SIG-M5 (cell line): ENCODE measurements around the gene HNRNPA0.

Experiments used
- DNase-seq: peaks from one replicate; lab custom pipeline; 2025; lab: John Stamatoyannopoulos, UW

Gene HNRNPA0

DNA sequence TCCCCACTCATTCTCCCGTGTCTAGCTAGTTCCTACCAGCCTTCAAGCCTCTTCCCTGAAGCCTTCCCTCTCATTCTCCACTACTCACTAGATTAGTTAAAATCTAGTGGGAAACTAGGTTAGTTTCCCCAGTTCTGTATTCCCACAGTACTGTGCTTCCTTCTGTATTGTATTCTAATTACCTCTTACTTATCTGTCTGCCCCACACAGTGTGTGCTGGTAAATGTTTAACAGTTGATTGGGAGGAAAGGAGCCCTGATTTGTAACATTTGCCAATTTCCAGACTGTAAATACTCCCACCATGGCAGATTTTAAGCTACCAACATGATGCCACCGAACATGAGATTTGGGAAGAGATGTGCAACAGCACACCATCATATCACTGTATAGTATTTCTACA, 26.5 kb downstream of the HNRNPA0 start:
- DNase-seq: no peak

GRCh38 chr5:137724251-137724650, 29.9 kb downstream of the HNRNPA0 start:
- DNase-seq: no peak

DNA sequence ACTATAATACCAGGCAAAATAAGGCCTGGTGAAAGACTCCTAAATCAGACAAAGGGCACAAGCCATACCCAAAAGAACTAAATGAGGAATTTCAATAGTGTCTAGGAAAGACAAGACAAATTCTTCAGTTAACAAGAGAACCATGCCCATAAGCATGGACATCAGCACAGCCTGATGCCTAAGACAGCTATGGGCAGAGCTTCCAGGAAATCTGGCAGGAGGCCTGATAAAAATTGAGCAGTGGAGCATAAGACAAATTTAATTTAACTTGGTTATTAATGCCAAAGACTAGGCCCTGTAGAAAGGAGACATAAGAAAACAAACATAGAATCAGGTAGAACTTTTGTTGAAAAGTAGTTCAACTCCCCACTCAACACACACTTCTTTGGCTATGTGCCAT, 35.6 kb downstream of the HNRNPA0 start:
- no peak for DNase-seq

- DNase-seq: no peak
These were observed 37.8 kb downstream of the HNRNPA0 start for GRCh38 chr5:137716337-137716736.

DNA sequence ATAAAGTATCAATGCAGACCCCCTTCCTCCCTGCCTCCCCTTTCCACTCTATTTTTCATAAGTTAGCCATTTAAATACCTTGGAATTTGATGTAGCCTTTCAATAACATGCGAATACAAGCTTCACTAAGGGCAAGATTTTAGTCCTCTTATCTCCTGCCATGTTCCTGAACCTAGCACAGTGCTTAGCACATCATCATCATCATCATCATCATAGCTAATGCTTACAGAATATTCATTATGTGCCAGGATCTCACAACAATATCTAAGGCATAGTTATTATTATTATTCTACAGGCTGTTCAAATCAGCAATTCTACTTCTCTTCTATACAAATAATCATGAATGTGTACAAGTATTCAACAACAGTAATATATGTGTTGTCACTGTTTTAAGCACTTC, 38.7 kb downstream of the HNRNPA0 start:
- no peak for DNase-seq

GRCh38 chr5:137714946-137715345, 39.2 kb downstream of the HNRNPA0 start:
- no peak for DNase-seq

- no peak for DNase-seq
These were observed 39.7 kb downstream of the HNRNPA0 start for GRCh38 chr5:137714494-137714893.

GRCh38 chr5:137712139-137712667, 42.0 kb downstream of the HNRNPA0 start:
- no peak for DNase-seq

- DNase-seq: no peak
These were observed 44.1 kb downstream of the HNRNPA0 start for GRCh38 chr5:137710086-137710485.

DNA sequence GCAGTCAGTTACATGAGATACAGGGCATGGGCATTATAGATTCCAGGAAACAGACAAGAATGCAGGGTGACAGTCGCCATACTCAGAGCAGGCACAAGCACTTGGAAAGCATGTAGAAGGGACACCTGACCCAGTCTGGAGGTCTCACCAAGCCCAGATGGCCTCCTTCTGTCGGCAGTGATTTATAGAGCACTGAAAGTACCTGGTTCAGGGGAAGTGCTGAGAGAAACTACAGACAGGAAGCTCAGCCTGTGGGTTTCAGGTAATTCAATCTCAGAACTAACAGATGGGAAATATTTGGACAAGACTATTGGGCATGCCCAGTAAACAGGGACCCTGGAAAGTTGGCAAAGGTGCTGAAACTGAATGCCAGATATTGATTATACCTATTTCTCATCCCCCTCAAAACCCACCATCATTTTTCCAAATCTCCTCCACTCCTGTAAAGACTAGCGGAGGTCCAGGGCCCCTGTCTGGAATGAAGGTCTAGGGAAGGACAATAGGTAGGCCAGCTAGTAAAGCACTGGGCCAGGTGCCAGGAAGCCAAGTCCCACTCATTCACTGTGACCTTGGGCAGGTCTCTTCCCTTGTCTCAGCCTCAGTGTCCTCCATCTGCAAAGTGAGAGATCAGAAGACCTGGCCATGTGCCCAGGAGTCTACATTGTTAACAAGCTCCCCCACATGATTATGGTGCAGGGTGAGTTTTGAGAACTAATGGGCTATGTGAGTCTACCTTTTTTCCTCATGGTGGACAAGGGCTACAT, 45.2 kb downstream of the HNRNPA0 start:
- no peak for DNase-seq

DNA sequence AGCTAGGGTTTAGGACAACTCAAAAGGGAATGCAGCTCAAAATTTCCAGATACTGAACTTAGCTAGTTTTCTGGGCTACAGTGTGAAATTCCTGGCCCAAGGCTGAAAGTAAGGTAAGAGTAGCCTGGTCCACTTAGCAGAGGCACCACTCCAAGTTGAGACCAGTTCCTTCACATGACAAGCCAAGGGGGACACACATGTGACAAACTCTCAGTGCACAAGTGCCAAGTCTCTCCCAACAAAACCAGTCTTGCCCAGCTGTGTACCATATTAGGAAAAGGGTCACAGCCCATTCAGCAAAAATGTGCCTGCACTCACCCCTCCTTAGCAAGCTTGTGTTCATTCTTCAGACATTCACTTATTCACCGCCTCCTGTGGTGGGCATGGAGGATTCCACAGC, 46.1 kb downstream of the HNRNPA0 start:
- DNase-seq: no peak

GRCh38 chr5:137706841-137707240, 47.3 kb downstream of the HNRNPA0 start:
- no peak for DNase-seq

DNA sequence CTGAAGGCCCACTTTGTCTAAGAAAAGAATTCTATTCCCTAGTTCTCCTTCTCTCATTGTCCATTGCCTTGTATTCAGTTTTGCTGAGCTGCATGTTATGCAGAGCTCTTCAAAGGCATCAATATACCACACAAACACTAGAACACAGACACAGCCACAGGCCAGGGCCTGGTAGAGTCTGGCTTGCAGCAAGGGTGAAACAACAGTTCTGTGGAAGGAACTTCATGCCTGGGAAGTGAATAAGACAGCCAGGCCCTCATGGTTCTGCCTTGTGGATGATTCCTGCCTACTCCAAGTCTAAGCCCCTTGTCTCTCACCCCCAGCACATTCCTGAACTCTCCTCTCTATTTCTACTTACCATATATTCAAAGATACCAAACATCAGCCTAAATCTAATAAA, 49.1 kb downstream of the HNRNPA0 start:
- no peak for DNase-seq

- DNase-seq: no peak
These were observed 50.6 kb downstream of the HNRNPA0 start for GRCh38 chr5:137703565-137703964.

DNA sequence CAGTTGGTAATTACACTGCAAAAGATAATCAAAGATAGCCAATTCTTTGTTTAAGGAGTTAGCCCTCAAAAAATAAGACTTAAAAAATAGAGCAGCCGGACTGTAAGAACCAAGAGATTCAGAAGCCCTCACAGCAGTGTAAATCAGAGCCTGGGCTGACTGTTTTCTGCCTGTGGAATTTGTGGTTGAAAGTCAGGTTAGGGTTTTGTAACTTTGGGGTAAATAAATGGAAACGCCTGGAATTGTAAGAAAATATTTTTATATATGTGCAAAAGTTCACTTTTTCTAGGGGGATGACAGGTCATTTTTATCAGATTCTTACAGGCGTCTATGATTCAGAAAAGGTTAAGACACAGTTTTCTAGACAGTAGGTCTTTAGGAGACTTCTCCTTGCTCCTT, 53.9 kb downstream of the HNRNPA0 start:
- DNase-seq: no peak

- no peak for DNase-seq
These were observed 54.6 kb downstream of the HNRNPA0 start for GRCh38 chr5:137699336-137700281.

DNA sequence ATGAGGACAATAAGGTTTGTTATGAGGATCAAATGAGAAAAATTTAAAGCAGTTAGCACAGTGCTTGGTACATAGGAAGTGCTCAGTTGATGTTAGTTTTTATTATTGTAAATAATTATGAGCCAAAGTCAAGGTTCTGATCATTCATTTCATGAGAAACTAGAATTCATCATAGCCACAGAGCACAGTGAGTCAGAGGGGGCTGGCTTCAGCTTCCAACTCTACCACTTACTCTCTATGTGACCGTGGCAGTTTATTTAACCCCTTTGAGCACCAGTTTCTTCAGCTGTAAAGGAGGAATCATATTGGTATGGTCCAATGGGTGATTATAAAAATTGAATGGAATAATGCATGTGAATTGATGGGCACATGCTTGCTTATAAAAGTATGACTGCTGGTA, 57.7 kb downstream of the HNRNPA0 start:
- DNase-seq: no peak

DNA sequence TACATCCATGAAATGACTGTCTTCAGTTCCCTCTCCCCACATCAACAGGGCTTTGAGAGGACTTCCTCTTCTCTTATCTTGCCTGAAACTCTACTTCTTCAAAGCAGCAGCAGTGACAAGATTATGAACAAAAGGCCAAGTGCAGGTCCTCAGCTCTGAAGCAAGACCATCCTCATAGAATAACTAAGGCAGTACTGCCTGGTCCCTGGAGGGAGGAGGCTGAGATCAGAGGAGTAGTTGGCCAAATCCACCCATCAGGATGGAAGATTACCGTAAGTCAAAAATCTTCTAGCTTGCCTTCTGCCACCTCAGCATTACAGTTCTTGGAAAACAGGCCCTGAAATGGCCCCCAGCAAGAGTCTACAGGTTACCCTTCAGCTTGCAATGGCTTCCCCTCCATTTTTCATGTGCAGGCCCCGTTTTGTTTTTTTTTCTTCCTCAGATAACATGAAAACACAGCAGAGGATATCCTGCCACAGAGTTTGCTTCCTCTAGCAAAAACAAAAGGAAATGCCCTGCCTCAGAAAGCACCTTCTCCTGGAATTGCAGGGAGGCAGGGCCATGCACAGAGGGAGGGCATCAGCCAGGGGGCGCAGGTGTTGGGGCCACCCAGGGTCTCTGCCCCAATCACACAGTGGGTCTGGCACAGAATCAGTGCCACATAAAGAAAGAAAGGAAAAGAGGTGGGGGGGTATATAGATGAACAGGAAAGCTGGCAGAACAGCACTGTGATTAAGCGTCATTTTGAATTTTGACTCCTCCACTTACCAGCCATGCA, 58.3 kb downstream of the HNRNPA0 start:
- peak; percentile 17 for DNase-seq
